MCF 10A (cell line): ENCODE data around the gene PACSIN1. TPM values are rescaled to one million over a fixed set of nuclear protein-coding genes. Genes with fewer than 3 reads are reported as not detected.
"Not testable (repeated sequence)": the region's sequence is repeated elsewhere in the genome, so short reads cannot be mapped to it uniquely, and the experiment has no call there.

Experiments used
- BruUV-seq: library from RNA; stranded (reverse); fragments of 400-500 nt; replicated peaks from 2 replicates; lab custom pipeline; 2021; lab: Mats Ljungman, UMichigan
- CTCF ChIA-PET: fragments of 300-600 bp; sonication (Branson Sonifier 250); formaldehyde crosslinking; extraction: SDS; loops from one replicate; lab custom pipeline; 2021; ENCODE audit warnings: antibody characterized with exemption, inconsistent platforms; lab: Yijun Ruan, JAX
- POLR2A ChIA-PET: fragments of 300-600, 350-650 bp; sonication (Branson Sonifier 250); formaldehyde crosslinking; extraction: SDS; loops from one replicate; lab custom pipeline; 2020; ENCODE audit warnings: antibody characterized with exemption, inconsistent platforms; lab: Yijun Ruan, JAX
- DNase-seq: peaks from one replicate; pipeline ENCODE4 v3.0.0-alpha.2; 2018; ENCODE audit not compliant: unreplicated experiment
- H3K27ac Mint-ChIP-seq: one replicate; pipeline ENCODE4 v1.8.0; 2022; ENCODE audit warnings: mild to moderate bottlenecking, low read depth, mixed read lengths; ENCODE audit not compliant: unreplicated experiment
- H3K27me3 Mint-ChIP-seq: one replicate; pipeline ENCODE4 v1.8.0; 2022; ENCODE audit warnings: mixed read lengths; ENCODE audit not compliant: insufficient read depth, unreplicated experiment
- H3K36me3 Mint-ChIP-seq: one replicate; pipeline ENCODE4 v1.8.0; 2022; ENCODE audit warnings: mild to moderate bottlenecking, moderate library complexity, mixed read lengths; ENCODE audit not compliant: insufficient read depth, unreplicated experiment
- H3K4me1 Mint-ChIP-seq: one replicate; pipeline ENCODE4 v1.8.0; 2022; ENCODE audit warnings: mixed read lengths; ENCODE audit not compliant: insufficient read depth, unreplicated experiment
- H3K4me3 Mint-ChIP-seq: one replicate; pipeline ENCODE4 v1.8.0; 2022; ENCODE audit warnings: mild to moderate bottlenecking, moderate library complexity, mixed read lengths; ENCODE audit not compliant: unreplicated experiment
- H3K9me3 Mint-ChIP-seq: one replicate; pipeline ENCODE4 v1.8.0; 2022; ENCODE audit warnings: mixed read lengths; ENCODE audit not compliant: unreplicated experiment
- intact Hi-C: fragments of 100-400 bp; cut with micrococcal nuclease; formaldehyde crosslinking; loops from 2 replicates; pipeline ENCODE4 v1.14.1; 2022
- total RNA-seq: library from RNA; stranded (reverse); gene quantifications from 2 replicates; pipeline ENCODE4 v1.2.3, GENCODE V29; 2022
- TF ChIP-seq, protein P1 (sequence below): fragments of 200-600 bp; IDR thresholded peaks from one replicate; pipeline ENCODE4 v1.8.0; 2022; ENCODE audit warnings: antibody characterized with exemption, mild to moderate bottlenecking; ENCODE audit not compliant: unreplicated experiment

Gene PACSIN1
- total RNA-seq, 1 experiment from 2014 or later, result not detected

DNA sequence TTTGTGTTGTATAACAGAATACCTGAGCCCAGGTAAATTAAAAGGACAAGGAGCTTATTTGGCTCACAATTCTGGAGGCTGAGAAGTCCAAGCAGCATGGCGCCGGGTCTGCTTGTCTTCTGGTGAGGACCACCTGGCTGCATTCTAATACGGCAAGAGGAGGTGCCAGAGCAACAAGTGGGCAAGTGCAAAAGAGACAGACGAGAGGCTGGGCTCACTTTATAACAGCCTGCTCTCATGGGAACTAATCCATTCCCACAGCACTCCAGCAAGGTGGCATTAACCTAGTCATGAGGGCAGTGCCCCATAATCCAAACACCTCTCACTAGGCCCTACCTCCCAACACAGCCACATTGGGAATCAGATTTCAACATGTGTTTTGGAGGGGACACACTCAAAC, 12.9 kb downstream of the PACSIN1 start:
- DNase-seq, result no peak
- POLR2A ChIA-PET, result no interaction called here
- H3K27ac Mint-ChIP-seq, result no peak overlapping the region
- no peak overlapping the region for H3K4me3 Mint-ChIP-seq
- CTCF ChIA-PET, result no interaction called here
- H3K9me3 Mint-ChIP-seq, result peaks cover 15% of the 10 kb centered on the region
- no peaks in the 10 kb centered on the region for H3K27me3 Mint-ChIP-seq
- no peaks in the 10 kb centered on the region for H3K36me3 Mint-ChIP-seq
- no peaks in the 10 kb centered on the region for H3K4me1 Mint-ChIP-seq
- no TSS peak for BruUV-seq
- intact Hi-C loops, result no loop called here
- TF ChIP-seq, protein P1, sequence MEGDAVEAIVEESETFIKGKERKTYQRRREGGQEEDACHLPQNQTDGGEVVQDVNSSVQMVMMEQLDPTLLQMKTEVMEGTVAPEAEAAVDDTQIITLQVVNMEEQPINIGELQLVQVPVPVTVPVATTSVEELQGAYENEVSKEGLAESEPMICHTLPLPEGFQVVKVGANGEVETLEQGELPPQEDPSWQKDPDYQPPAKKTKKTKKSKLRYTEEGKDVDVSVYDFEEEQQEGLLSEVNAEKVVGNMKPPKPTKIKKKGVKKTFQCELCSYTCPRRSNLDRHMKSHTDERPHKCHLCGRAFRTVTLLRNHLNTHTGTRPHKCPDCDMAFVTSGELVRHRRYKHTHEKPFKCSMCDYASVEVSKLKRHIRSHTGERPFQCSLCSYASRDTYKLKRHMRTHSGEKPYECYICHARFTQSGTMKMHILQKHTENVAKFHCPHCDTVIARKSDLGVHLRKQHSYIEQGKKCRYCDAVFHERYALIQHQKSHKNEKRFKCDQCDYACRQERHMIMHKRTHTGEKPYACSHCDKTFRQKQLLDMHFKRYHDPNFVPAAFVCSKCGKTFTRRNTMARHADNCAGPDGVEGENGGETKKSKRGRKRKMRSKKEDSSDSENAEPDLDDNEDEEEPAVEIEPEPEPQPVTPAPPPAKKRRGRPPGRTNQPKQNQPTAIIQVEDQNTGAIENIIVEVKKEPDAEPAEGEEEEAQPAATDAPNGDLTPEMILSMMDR, result no peak

DNA sequence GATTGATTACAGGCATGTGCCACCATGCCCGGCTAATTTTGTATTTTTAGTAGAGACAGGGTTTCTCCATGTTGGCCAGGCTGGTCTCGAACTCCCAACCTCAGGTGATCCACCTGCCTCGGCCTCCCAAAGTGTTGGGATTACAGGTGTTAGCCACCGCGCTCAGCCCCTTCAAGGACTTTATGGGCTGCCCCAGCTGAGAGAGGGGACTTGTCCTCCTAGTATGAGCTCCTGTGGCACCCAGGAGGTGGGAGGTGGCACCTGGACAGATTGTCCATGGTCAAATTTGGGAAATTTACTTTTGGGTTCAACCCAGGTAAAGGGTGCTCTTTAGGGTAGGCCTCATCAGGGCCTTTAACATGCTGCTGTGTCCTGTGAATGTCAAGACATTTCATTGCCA, 17.9 kb downstream of the PACSIN1 start:
- CTCF ChIA-PET, result interaction anchor here (1.2 kb wide), 1 partner anchor 23 kb away, joined by 4 read pairs; no protein-coding TSS in a partner anchor
- BruUV-seq, H3K27ac Mint-ChIP-seq, H3K9me3 Mint-ChIP-seq, H3K4me3 Mint-ChIP-seq, intact Hi-C loops, POLR2A ChIA-PET, H3K36me3 Mint-ChIP-seq, H3K27me3 Mint-ChIP-seq, DNase-seq: not testable (repeated sequence)
- H3K4me1 Mint-ChIP-seq, result peaks cover 17% of the 10 kb centered on the region

DNA sequence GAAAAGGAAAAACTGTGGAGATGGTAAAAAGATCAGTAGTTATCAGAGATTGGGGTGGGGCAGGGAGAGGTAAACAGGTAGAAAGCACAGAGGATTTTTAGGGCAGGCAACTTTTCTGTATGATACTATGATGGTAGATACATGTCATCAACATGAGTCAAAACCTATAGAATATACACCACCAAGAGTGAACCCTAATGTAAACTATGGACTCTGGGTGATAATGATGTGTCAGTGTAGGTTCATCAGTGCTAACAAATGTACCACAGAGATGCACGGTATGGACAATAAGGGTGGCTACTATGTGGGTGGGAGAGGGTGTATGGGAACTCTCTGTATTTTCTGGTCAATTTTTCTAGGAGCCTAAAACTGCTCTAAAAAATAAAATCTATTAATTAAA, 18.5 kb downstream of the PACSIN1 start:
- no peaks in the 10 kb centered on the region for H3K27me3 Mint-ChIP-seq
- POLR2A ChIA-PET, result no interaction called here
- no TSS peak for BruUV-seq
- no peaks in the 10 kb centered on the region for H3K36me3 Mint-ChIP-seq
- no peak overlapping the region for H3K4me3 Mint-ChIP-seq
- intact Hi-C loops, result no loop called here
- CTCF ChIA-PET, result no interaction called here
- no peak overlapping the region for H3K27ac Mint-ChIP-seq
- H3K9me3 Mint-ChIP-seq, result no peaks in the 10 kb centered on the region
- TF ChIP-seq, protein P1, result no peak
- H3K4me1 Mint-ChIP-seq, result peaks cover 17% of the 10 kb centered on the region
- no peak for DNase-seq

DNA sequence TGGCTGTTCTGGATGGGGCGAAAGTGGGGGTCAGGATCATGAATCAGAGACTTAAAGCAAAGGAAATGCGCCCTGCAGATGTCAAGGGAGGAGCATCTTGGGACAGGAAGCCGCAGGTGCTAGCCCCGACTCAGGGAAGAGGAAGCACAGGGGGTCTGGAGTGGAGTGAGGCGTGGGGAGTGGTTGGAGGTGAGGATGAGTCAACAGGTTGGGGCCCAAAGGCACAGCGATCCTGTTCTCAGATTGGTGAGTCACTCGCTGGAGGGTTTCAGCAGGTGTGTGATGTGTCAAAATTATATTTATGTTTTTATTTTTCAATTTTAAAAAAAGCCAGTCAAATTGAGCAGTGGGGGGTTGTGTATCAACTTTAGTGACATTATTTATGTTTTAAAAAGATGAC, 19.0 kb downstream of the PACSIN1 start:
- H3K27ac Mint-ChIP-seq, result no peak overlapping the region
- peak; percentile 77 for DNase-seq

More for the DNA sequence above, 19.0 kb downstream of the PACSIN1 start:
- Mint-ChIP-seq H3K27me3 (no peaks in the 10 kb centered on the region), H3K36me3 (no peaks in the 10 kb centered on the region), H3K4me1 (peaks cover 17% of the 10 kb centered on the region), H3K4me3 (no peak overlapping the region), H3K9me3 (no peaks in the 10 kb centered on the region)
- intact Hi-C loops, result no loop called here
- ChIA-PET CTCF (no interaction called here), POLR2A (no interaction called here)
- TF ChIP-seq, protein P1, result no peak
- no TSS peak for BruUV-seq
